ENCODE data around the gene NYNRIN.

NYNRIN gene

GRCh38 chr14:24416932-24417619 is 18.3 kb downstream of the NYNRIN start:
- DNase-seq = peak; percentile 28

GRCh38 chr14:24417832-24418491 is 19.2 kb downstream of the NYNRIN start:
- DNase-seq = peak; percentile 21

DNA sequence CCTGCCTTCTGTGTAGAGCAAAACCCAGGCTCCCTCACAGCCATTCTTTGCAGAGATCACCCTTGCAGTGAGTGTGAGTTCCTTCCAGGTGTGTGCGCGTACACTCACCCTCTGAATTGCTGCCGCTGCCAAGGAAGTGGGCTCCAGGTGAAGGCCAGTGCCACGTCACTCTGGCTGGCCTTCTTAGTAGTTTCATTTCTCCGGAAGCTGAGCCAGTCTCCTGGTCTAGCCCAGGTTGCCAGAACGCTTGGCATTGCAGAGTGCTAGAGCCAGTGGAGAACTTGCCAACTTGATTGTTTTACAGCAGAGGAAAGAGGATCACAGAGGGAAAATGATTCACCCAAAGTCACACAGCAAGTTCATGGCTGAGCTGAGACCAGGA is 19.7 kb downstream of the NYNRIN start:
- DNase-seq = peak; percentile 39

GRCh38 chr14:24422261-24422660 is 23.5 kb downstream of the NYNRIN start:
- peak; percentile 13 for DNase-seq

- no peak for DNase-seq
Observed at GRCh38 chr14:24422694-24423601, 24.1 kb downstream of the NYNRIN start.

GRCh38 chr14:24425704-24426103 is 26.9 kb downstream of the NYNRIN start:
- no peak for DNase-seq

DNA sequence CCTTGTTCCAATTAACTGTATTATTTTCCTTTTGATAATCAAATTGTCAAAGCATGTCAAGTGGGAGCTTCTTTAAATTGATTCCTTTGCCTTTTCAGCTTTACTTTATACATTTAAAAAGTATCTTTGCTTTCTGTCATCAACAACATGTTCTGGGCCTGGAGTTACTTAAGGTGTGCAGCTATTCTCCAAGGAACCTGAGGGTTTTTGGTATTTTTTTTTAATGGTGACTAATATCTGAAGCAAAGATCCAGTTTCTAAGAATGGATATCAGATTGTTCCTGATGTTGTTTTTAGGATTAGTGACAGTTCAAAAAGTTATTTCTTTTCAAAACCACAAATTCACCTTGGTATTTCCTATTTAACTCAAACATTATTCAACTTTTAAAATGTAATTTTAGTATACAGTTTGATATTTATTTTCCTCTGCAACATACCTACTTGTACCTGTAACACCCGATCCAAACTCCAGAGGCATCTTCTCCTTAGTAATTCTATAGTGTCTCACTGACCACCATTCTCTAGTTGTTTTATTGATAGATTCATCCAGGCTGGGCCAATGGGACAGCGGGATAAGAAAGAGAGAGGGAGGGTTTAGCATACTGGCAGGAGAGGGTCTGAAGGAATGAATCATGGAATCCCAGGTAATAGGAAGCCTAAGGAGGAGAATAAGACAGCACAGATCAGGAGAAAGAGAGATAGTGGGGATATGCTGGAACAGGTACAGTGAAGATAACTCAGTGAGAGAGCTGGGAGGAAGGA is 27.5 kb downstream of the NYNRIN start:
- DNase-seq = no peak

GRCh38 chr14:24426912-24427536 is 28.2 kb downstream of the NYNRIN start:
- DNase-seq = peak; percentile 20

GRCh38 chr14:24427537-24428508 is 29.0 kb downstream of the NYNRIN start:
- DNase-seq = peak; percentile 20

GRCh38 chr14:24428628-24429394 is 30.0 kb downstream of the NYNRIN start:
- DNase-seq = peak; percentile 44

- DNase-seq = peak; percentile 95
Observed at GRCh38 chr14:24429395-24430142, 30.8 kb downstream of the NYNRIN start, which contains the start of the genes CBLN3 and KHNYN. Gene CBLN3, minus strand, starts transcription at chr14:24429668. Its CDS starts 614 bp downstream, at chr14:24429054. Gene KHNYN, plus strand, starts transcription at chr14:24429954. Its CDS starts 777 bp downstream, at chr14:24430731.

- DNase-seq = peak; percentile 90
Observed at GRCh38 chr14:24430143-24430681, 31.4 kb downstream of the NYNRIN start.

DNA sequence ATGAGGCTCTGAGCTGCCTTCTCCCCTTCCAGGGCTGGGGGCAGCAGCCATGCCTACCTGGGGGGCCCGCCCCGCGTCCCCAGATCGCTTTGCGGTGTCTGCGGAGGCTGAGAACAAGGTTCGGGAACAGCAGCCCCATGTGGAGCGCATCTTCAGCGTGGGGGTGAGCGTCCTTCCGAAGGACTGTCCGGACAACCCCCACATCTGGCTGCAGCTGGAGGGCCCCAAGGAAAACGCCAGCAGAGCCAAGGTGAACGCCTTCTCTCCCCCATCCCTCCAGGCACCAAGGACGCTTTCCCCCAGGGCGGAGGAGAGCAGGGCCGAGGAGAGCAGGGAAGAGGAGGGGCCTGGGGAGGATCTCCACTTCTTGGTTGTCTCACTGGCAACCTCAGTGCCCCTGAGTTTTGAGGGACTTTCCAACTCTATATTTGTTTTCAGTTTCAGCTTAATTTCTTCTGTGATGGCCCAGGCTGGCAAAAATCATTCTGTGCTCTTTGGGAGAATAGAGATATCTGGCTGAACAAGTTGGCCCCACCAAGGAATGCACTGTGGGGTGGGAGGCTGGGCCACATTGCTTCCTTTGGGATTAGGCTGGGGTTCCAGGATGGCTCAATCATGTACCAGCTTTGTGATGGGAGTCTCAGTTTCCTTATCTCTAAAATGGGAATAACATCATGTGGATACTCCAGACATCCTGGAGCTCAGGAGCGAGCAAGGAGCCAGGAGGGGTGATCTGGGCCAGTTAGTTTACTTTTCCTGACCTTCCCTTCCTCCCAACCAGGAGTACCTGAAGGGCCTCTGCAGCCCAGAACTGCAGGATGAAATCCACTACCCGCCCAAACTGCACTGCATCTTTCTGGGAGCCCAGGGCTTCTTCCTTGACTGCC is 32.1 kb downstream of the NYNRIN start:
- DNase-seq = peak; percentile 69

DNA sequence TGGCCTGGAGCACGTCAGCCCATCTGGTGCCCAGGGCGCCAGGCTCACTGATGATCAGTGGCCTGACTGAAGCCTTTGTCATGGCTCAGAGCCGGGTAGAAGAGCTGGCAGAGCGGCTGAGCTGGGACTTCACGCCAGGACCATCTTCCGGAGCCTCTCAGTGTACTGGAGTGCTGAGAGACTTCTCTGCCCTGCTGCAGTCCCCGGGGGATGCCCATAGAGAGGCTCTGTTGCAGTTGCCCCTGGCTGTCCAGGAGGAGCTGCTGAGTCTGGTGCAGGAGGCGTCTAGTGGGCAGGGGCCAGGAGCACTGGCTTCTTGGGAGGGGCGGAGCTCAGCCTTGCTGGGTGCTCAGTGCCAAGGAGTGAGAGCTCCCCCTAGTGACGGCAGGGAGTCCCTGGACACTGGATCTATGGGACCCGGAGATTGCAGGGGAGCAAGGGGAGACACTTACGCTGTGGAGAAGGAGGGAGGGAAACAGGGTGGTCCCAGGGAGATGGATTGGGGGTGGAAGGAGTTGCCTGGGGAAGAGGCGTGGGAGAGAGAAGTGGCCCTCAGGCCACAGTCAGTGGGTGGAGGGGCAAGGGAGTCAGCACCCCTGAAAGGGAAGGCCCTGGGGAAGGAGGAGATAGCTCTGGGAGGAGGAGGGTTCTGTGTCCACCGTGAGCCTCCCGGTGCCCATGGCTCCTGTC is 32.9 kb downstream of the NYNRIN start:
- peak; percentile 93 for DNase-seq

- DNase-seq = peak; percentile 27
Observed at GRCh38 chr14:24432259-24433131, 33.7 kb downstream of the NYNRIN start.

DNA sequence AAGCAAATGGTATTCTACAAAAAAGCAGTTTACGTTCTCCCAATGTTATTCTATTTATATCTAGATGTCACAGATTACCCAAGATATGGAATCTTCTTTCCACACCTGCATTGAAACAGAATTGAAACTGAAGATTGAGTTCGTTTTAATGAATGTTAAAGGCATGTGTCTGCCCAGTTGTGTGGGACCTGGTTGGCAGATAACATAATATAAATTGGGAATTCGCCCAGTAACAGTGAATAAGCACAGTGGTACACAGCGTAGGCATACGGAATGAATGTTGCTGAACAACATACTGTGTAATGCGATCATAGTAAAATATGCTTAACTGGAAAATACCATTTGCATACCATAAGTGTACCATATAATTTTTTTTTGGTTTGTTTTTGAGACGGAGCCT is 35.2 kb downstream of the NYNRIN start:
- DNase-seq = no peak

Measured in femur (tissue), 1 donor.